Stomach (tissue), 9 donors: Measurements from ENCODE around the gene RAB3C. TPM values are rescaled to one million over a fixed set of nuclear protein-coding genes. Genes with fewer than 3 reads are reported as not detected.

ENCODE experiments used
- DNase-seq, 2 donors: peaks; one replicate each; pipeline versions ENCODE4 v3.0.0 to v3.0.0-alpha.2; 2013 to 2019
- H3K27ac ChIP-seq, 5 donors: fragments of 200-600 bp in 4 of 5; sonication (generic) in 4 of 5; one replicate each; pipeline ENCODE4 v1.5.1; 2013 to 2019; ENCODE audit warnings: mild to moderate bottlenecking in 1 of 5, moderate library complexity in 1 of 5
- H3K27me3 ChIP-seq, 3 donors: fragments of 200-600 bp; sonication (generic); one replicate each; pipeline ENCODE4 v1.5.1; 2017 to 2019; ENCODE audit warnings: mixed run types in 1 of 3
- H3K36me3 ChIP-seq, 4 donors: fragments of 200-600 bp; sonication (generic); 1 replicate in 3 of 4; 2 replicates in 1 of 4; pipeline ENCODE4 v1.5.1; 2016 to 2019
- H3K4me1 ChIP-seq, 4 donors: fragments of 200-600 bp; sonication (generic); one replicate each; pipeline ENCODE4 v1.5.1; 2016 to 2019
- H3K4me3 ChIP-seq, 4 donors: fragments of 200-600 bp; sonication (generic) in 3 of 4; one replicate each; pipeline ENCODE4 v1.5.1; 2016 to 2019; ENCODE audit warnings: mild to moderate bottlenecking in 1 of 4
- H3K9me3 ChIP-seq, 4 donors: fragments of 200-600 bp; sonication (generic); one replicate each; pipeline ENCODE4 v1.5.1; 2016 to 2019
- EP300 ChIP-seq: sonication (generic); formaldehyde crosslinking; IDR thresholded peaks from one replicate; pipeline ENCODE4 v1.6.1; 2017; ENCODE audit warnings: antibody characterized with exemption
- POLR2A ChIP-seq, 4 donors: fragments of 450-650 bp; IDR thresholded peaks; one replicate each; pipeline ENCODE4 v1.6.1; 2016; ENCODE audit warnings: antibody characterized with exemption in 4 of 4, control low read depth in 2 of 4, mild to moderate bottlenecking in 1 of 4, moderate library complexity in 1 of 4
- POLR2AphosphoS5 ChIP-seq, 3 donors: sonication (generic); formaldehyde crosslinking; IDR thresholded peaks; one replicate each; pipeline ENCODE4 v1.6.1; 2016; ENCODE audit warnings: antibody characterized with exemption in 3 of 3
- WGBS, 5 donors: extraction: QIAGEN DNeasy Blood & Tissue Kit in 3 of 5; methylation state at CpG; one replicate each; pipeline versions ENCODE4 v1.1.5 to v1.1.7; 2013 to 2018; 5-methylcytosine and 5-hydroxymethylcytosine counted together
- intact Hi-C: fragments of 100-400 bp; cut with DNase I; formaldehyde crosslinking; loops from one replicate; pipeline ENCODE4 v1.15.1; 2023; ENCODE audit warnings: low total_unique reads
- polyA plus RNA-seq, 3 donors: library from polyadenylated mRNA; stranded (reverse); fragments of 200-250 nt; gene quantifications; one replicate each; pipeline ENCODE4 v1.2.3, GENCODE V29; 2013
- total RNA-seq, 5 donors: library from RNA; depleted of rRNA; stranded (reverse); fragments of >200 nt; gene quantifications; one replicate each; pipeline versions ENCODE4 v1.1.0 to v1.2.3, GENCODE V29; 2014 to 2016
- TF ChIP-seq, protein P1 (sequence below), 7 experiments: fragments of 450-650 bp in 4 of 7; fragments of 200-600 bp in 3 of 7; sonication (generic) in 3 of 7; IDR thresholded peaks; one replicate each; pipeline ENCODE4 v1.5.1; 2016 to 2019; ENCODE audit warnings: antibody characterized with exemption in 7 of 7, control low read depth in 2 of 7, mild to moderate bottlenecking in 1 of 7
- donor health status: healthy with polysubstance abuse.
- donor health status: Bipolar disorder and iron deficiency.
- donor health status: healthy.

The RAB3C gene
- total and polyA plus RNA-seq, 8 donors, result 0.31 to 7.9 (median 2.2) TPM; not detected in 3

DNA sequence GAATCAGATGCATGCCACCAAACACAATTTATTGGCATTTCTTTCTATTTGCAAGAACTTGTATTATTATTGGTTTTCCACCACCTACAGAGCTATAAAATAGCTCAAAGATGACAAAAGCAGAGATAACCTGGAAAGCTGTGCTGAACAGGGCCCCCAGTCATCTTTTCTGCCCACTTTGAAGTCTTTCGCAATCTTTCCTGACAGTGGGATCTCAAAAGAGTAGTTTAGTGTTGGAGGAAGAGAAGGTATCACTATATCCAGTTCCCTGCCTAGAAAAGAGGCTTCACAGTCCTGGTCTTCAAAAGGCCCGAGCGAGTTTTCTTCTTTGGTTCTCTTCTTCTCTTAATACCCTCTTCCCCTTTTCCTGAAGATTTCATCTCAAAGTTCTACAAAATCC is 231.0 kb downstream of the RAB3C start:
- no peaks in the 10 kb centered on the region for H3K36me3 ChIP-seq
- no peak for DNase-seq
- WGBS, 5 donors, result 93 to 97% (median 95%) methylated on average over 3 of the region's 3 CpGs
- no peaks in the 10 kb centered on the region for H3K4me1 ChIP-seq
- H3K9me3 ChIP-seq, result no peaks in the 10 kb centered on the region
- TF ChIP-seq, protein P1, sequence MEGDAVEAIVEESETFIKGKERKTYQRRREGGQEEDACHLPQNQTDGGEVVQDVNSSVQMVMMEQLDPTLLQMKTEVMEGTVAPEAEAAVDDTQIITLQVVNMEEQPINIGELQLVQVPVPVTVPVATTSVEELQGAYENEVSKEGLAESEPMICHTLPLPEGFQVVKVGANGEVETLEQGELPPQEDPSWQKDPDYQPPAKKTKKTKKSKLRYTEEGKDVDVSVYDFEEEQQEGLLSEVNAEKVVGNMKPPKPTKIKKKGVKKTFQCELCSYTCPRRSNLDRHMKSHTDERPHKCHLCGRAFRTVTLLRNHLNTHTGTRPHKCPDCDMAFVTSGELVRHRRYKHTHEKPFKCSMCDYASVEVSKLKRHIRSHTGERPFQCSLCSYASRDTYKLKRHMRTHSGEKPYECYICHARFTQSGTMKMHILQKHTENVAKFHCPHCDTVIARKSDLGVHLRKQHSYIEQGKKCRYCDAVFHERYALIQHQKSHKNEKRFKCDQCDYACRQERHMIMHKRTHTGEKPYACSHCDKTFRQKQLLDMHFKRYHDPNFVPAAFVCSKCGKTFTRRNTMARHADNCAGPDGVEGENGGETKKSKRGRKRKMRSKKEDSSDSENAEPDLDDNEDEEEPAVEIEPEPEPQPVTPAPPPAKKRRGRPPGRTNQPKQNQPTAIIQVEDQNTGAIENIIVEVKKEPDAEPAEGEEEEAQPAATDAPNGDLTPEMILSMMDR (IDR thresholded peaks at IDR 0.05), result no peak
- no peak for TF ChIP-seq POLR2A (IDR thresholded peaks at IDR 0.05)
- no peak for TF ChIP-seq POLR2AphosphoS5 (IDR thresholded peaks at IDR 0.05)
- no peak for TF ChIP-seq EP300
- no peak overlapping the region for H3K27ac ChIP-seq
- H3K4me3 ChIP-seq, result no peak overlapping the region
- H3K27me3 ChIP-seq, result no peaks in the 10 kb centered on the region
- intact Hi-C loops, result loop anchor here (10.0 kb wide), 1 partner anchor 309 kb away; no protein-coding TSS in a partner anchor

DNA sequence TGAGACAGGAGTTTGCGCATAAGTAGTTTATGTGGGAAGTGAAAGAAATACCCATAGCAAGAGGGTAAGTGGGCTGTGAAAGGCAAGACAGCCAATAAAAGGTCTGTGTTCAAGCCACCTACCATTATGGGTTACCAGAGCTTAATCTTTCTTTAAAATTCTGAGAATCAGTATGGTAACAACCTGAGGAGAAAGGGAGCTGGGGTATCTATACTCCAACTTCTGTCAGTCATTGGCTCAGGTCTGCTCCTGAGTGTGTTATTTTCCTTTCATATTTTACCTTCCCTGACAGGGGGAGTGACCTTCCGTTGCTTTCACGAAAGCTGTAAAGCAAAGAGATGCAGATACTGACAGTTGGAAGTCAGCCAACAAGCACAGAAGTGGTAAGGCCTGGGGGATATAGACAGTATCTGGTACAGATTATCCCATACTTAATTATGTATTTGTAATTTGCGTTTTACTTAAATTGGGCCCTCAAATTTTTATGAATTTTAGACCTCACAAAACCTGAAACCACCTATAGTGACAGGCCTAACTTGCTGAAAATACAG is 233.4 kb downstream of the RAB3C start:
- no peak overlapping the region for H3K4me3 ChIP-seq
- no peaks in the 10 kb centered on the region for H3K36me3 ChIP-seq
- WGBS, 5 donors, result 75 to 95% (median 89%) methylated on average over 4 of the region's 4 CpGs
- no peaks in the 10 kb centered on the region for H3K4me1 ChIP-seq
- H3K9me3 ChIP-seq, result no peaks in the 10 kb centered on the region
- no peak for TF ChIP-seq POLR2AphosphoS5 (IDR thresholded peaks at IDR 0.05)
- TF ChIP-seq, protein P1 (IDR thresholded peaks at IDR 0.05), result no peak
- no peak for TF ChIP-seq EP300
- TF ChIP-seq POLR2A (IDR thresholded peaks at IDR 0.05), result no peak
- intact Hi-C loops, result loop anchor here (10.0 kb wide), 1 partner anchor 311 kb away; no protein-coding TSS in a partner anchor
- DNase-seq, result no peak
- H3K27ac ChIP-seq, result no peak overlapping the region
- H3K27me3 ChIP-seq, result no peaks in the 10 kb centered on the region

DNA sequence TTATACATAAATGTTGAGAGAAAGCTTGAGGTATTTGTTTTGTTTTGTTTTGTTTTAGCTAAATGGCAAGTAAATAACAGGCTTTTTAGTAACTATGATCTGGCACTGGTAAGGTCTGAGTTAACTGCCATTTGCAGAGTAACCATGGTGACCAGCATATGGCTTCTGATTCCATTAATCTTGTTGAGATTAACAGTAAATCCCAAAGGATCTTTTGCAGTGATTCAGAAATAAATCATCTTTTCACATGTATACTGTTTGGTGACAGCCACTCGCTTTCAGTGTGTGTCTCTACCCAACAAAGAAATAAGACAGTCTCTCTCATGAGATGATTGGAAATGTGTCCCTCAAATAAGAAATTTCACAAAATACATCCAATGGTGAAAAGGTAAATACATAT is 235.6 kb downstream of the RAB3C start:
- Histone ChIP-seq H3K36me3 (no peaks in the 10 kb centered on the region), H3K27me3 (no peaks in the 10 kb centered on the region), H3K27ac (no peak overlapping the region), H3K4me3 (no peak overlapping the region), H3K9me3 (no peaks in the 10 kb centered on the region), H3K4me1 (no peaks in the 10 kb centered on the region)
- intact Hi-C loops, result loop anchor here (10.0 kb wide), 1 partner anchor 314 kb away; no protein-coding TSS in a partner anchor
- DNase-seq, result no peak
- 70 to 81% (median 78%) methylated on average over 1 of the region's 1 CpG for WGBS, 5 donors
- TF ChIP-seq EP300, result no peak
- no peak for TF ChIP-seq POLR2AphosphoS5 (IDR thresholded peaks at IDR 0.05)
- TF ChIP-seq, protein P1 (IDR thresholded peaks at IDR 0.05), result no peak

DNA sequence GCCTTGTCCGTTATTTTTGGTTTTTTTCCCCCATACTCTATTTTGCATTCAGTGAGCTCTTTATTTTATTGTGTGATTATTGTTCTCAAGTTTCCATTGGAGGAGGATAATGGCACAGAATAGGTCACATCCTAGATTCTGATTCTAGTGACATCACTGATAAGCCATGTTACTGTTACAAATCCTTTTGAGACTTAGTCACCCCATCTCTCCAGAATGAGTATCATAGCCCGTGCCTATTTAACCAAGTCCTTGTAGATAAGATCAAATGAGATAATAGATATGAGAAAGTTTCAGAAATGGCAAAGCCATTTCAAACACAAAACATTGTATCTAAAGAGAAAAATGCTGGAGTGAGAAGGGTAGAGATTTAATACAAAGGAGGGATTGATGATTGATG is 242.6 kb downstream of the RAB3C start:
- DNase-seq, result no peak
- no peak overlapping the region for H3K4me3 ChIP-seq
- H3K4me1 ChIP-seq, result no peaks in the 10 kb centered on the region
- intact Hi-C loops, result no loop called here
- TF ChIP-seq, protein P1 (IDR thresholded peaks at IDR 0.05), result no peak
- 49 to 81% (median 77%) methylated on average over 2 of the region's 2 CpGs for WGBS, 5 donors
- H3K27me3 ChIP-seq, result no peaks in the 10 kb centered on the region
- H3K36me3 ChIP-seq, result no peaks in the 10 kb centered on the region
- H3K27ac ChIP-seq, result no peak overlapping the region
- no peaks in the 10 kb centered on the region for H3K9me3 ChIP-seq
